GM12872 (cell line): ENCODE results near the gene EHD4.

Source experiments
- TF ChIP-seq, protein P1 (sequence below): IDR thresholded peaks from 3 replicates; pipeline ENCODE4 v1.5.1; 2011; ENCODE audit warnings: low read depth, mild to moderate bottlenecking, low read length, moderate library complexity; ENCODE audit not compliant: insufficient read depth

Gene EHD4

GRCh38 chr15:41908736-41909461, 63.5 kb downstream of the EHD4 start:
- TF ChIP-seq, protein P1, sequence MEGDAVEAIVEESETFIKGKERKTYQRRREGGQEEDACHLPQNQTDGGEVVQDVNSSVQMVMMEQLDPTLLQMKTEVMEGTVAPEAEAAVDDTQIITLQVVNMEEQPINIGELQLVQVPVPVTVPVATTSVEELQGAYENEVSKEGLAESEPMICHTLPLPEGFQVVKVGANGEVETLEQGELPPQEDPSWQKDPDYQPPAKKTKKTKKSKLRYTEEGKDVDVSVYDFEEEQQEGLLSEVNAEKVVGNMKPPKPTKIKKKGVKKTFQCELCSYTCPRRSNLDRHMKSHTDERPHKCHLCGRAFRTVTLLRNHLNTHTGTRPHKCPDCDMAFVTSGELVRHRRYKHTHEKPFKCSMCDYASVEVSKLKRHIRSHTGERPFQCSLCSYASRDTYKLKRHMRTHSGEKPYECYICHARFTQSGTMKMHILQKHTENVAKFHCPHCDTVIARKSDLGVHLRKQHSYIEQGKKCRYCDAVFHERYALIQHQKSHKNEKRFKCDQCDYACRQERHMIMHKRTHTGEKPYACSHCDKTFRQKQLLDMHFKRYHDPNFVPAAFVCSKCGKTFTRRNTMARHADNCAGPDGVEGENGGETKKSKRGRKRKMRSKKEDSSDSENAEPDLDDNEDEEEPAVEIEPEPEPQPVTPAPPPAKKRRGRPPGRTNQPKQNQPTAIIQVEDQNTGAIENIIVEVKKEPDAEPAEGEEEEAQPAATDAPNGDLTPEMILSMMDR = no peak

DNA sequence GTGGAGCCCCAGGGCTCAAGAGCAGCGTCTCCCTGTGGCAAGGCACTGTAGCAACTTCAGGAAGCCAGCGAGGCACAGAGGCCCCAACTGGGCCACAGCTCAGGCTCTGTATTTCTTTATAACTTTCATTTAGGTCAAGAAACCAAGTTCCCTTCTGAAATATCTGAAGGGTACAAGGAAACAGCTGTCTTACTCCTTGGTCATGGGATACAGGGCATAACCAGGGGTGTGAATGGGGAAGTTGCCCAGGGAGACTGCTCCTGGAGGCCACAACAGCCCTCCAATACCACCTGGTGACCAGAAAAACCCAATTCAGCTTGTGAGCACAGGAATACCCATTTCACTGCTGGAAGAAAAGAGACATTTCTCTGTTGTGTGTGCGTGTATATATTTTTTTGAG, 65.2 kb downstream of the EHD4 start:
- TF ChIP-seq, protein P1 = no peak

DNA sequence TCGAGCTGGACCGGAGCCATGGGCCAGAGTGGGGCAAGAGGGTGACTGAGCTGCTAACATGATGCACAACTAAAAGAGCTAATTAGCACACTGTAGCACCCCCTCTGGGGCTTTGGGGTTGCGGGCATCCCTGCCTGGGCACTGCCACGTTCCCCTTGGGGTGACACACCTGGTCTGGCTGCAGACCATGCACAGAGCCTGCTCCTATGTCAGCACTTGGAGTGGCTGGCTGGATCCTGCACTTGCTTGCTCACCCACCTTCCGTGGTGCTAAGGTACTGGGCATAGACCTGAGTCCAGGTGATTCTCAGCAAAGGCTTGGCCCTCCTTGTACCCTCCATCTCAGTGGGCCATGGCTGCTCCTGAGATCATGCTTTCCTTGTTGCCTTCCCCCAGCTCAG, 65.7 kb downstream of the EHD4 start:
- TF ChIP-seq, protein P1 = no peak

- TF ChIP-seq, protein P1 = no peak
Observed at GRCh38 chr15:41905036-41905793, 67.1 kb downstream of the EHD4 start.

DNA sequence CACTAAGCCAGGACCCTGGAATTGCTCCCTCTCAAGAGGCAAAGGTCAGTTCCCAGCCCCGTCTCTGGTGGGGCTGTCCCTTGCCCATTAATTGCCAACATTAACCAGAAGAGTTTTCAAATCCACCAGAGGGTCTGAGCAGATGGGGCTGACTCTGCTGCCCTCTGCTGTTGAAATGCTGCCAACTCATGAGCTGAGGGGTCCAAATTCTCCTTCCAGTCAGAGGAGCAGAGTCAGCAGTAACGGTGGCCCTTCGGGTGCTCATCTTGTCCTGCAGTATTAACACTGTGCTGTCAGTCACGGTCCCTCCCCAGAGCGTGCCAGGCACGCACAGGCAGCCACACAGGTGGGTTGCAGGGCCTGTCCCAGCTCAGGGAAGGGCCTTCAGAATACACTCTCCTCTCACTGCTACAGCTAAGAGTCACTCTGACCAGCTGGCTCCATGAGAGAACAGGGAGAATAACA, 67.8 kb downstream of the EHD4 start:
- TF ChIP-seq, protein P1 = peak; percentile 90

DNA sequence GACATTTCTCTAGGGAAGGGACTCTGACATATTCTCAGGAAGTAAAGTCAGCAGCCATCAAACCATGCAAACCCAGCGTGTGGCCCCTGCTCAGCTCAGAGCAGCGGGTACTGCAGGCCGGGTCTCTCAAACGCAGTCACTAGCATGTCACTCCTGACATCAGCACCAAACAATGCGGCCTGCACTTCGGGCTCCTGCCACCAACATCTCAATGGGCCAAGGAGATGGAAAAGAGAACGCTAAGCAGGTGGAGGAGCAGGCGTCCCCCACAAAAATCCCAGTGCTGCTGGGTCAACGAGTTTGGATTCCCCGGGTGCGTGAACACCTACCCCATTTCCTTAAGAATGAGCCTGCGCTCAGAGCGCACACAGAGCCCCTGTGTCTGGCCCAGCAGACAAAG, 68.6 kb downstream of the EHD4 start:
- TF ChIP-seq, protein P1 = no peak

- TF ChIP-seq, protein P1 = no peak
Observed at GRCh38 chr15:41901431-41901830, 70.9 kb downstream of the EHD4 start.
